OCI-M1 (cell line): ENCODE measurements around the gene BLCAP.

Experiments
- DNase-seq: peaks from one replicate; lab custom pipeline; 2025; lab: John Stamatoyannopoulos, UW

Gene BLCAP

GRCh38 chr20:37529214-37529967 lies 1.7 kb upstream of the BLCAP start:
- peak; percentile 64 for DNase-seq

GRCh38 chr20:37528446-37529213 lies 954 bp upstream of the BLCAP start:
- no peak for DNase-seq

GRCh38 chr20:37526839-37527637 lies 638 bp downstream of the BLCAP start:
- DNase-seq = peak; percentile 61

- peak; percentile 54 for DNase-seq
Observed at GRCh38 chr20:37526238-37526838, 1.3 kb downstream of the BLCAP start.

GRCh38 chr20:37525810-37526209 lies 1.9 kb downstream of the BLCAP start:
- no peak for DNase-seq

GRCh38 chr20:37524859-37525708 lies 2.6 kb downstream of the BLCAP start:
- no peak for DNase-seq

- no peak for DNase-seq
Observed at GRCh38 chr20:37523911-37524700, 3.6 kb downstream of the BLCAP start.

- no peak for DNase-seq
Observed at GRCh38 chr20:37523012-37523391, 4.7 kb downstream of the BLCAP start.

GRCh38 chr20:37522260-37523011 lies 5.2 kb downstream of the BLCAP start:
- no peak for DNase-seq

- DNase-seq = no peak
Observed at GRCh38 chr20:37521061-37521771, 6.5 kb downstream of the BLCAP start, which contains the start of gene NNAT. Gene NNAT, plus strand, starts transcription at chr20:37521250. Its CDS starts 82 bp downstream, at chr20:37521332.

GRCh38 chr20:37520419-37520955 lies 7.2 kb downstream of the BLCAP start:
- no peak for DNase-seq

- no peak for DNase-seq
Observed at GRCh38 chr20:37519508-37520418, 7.9 kb downstream of the BLCAP start.

GRCh38 chr20:37518606-37519507 lies 8.8 kb downstream of the BLCAP start:
- DNase-seq = no peak

GRCh38 chr20:37518059-37518458 lies 9.6 kb downstream of the BLCAP start:
- DNase-seq = no peak

GRCh38 chr20:37516811-37517750 lies 10.6 kb downstream of the BLCAP start:
- DNase-seq = no peak
